ENCODE measurements around the gene TRNP1.

TRNP1 gene

DNA sequence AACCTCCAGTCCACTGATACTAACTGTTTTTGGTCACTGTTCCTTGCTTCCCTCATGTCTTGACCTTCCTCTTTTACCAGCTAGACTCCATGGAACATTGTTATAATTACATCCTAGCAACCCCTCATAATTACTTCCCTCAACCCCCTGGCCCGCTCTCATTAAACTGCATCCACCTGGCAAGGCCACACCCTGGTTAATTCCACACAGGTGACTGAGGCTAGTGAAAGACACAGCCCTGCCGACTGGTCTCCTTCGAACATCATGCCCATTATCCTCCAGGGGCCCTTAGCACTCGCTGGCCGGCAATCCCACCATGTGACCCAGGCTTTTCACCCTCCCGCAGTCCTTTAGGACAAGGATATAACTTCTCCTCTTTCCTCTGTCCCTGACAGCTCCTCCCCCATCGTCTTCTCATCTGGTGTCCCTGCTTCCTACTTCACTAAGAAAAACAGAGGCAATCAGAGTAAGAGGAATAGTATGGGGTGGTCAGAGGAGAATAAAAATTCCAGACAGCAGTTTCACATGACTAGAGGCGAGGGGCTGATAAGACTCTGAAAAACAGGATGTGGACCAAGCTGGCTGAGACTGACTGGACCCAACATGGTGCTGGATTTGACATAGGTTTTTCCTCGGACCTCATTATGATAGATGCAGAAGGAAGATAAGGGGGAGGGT, 28.0 kb downstream of the TRNP1 start:
- intact Hi-C loops (cut with DNase I), result no loop called here
- no peak for DNase-seq

DNA sequence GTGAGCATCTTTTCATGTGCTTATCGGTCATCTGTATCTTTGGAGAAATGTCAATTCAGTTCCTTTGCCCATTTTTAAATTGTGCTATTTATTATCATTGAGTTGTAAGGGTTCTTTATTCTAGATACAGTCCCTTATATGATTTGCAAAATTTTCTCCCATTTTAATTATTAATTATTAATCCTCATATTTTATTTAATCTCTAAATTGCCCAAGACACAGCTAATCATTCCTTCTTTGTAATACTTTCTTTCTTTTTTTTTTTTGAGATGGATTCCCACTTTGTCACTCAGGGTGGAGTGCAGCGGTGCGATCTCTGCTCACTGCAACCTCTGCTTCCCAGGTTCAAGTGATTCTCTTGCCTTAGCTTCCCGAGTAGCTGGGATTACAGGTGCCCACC, 32.2 kb downstream of the TRNP1 start:
- intact Hi-C loops (cut with DNase I), result no loop called here
- no peak for DNase-seq

DNA sequence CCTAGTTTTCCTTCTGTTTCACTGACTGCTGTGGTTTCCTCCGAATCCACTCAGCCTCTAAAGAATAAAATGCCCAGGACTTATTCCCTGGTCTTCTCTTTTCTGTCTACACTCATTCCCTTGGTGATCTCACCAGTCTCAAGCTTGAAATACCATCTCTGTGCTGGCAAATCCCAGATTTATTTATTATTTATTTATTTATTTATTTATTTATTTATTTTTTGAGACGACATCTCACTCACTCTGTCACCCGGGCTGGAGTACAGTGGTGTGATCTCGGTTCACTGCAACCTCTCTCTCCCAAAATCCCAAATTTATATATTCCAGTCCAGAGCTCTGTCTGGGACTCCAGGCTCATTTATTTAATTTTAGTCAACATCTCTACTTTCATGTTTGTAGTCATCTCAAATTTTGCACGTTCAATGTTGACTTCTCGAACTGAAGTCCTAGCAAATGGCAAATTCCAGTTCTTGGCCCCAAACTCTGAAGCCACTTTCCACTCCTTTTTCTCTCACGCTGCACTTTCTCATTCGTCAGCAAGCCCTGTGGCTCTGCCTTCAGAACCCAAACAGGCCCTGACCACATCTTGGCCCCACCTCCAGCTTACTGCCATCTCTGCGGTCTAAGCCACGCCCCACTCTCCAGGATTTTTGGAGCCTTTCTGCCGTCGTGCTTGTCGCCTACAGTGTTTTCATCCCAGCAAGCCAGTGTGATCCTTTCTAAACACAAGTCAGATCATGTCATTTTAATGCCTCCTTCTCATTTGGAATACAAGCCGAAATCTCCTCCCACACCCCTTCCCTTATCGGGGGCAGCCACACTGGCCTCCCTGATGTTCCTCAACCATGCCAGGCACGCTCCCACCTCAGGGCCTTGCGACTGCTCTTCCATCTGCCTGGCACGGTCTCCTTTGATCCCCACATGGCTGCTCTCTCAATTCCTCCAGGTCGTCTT, 33.4 kb downstream of the TRNP1 start:
- intact Hi-C loops (cut with DNase I), result no loop called here
- no peak for DNase-seq

DNA sequence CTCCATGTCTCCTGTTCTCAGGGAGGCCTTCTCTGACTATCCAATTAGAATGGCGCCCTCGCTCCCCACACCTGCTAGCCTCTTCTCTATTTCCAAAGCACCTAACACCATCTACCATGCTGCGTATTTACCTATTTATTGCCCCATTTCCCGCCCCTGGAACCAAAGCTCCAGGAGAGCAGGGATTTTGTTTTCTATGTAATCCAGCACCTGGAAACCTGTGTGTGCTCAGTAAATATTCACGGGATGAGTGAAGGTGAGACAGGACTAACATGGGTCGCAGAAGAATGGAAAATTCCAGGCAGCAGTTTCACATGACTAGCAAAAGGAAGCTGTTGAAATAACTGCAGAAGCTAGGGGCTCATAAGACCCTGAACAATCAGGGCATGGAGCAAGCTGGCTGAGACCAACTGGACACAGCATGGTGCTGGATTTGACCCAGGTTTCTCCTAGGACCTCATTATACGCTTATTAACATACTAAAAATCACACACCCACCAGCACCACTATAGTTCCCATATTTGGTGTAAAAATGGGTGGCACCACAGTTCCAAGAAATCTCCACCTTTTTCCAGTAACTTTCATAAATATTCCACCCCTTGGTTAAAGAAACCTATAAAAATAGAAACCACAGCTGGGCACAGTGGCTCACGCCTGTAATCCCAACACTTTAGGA, 34.2 kb downstream of the TRNP1 start:
- no peak for DNase-seq
- intact Hi-C loops (cut with DNase I), result no loop called here

DNA sequence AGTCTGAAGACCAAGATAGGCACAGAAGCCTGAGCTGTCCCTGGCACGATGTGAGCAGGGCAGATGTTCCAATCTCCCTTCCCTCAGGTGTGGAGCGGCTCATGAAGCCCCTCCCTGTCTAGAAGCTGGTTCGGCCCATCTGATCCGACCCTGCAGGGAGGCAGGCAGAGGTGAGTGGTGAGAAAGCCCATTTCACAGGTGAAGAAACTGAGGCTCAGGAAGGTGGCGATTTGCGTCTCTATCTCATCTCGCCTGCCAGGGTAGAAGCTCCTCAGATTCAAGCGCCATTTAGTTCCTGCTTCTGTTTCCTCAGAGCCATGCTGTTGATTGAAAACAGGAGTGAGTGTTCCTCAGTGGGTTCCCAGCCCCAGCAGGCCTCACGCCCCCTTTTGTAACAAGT, 36.0 kb downstream of the TRNP1 start:
- DNase-seq, result peak in 1 of 10 donors; percentile 17
- intact Hi-C loops (cut with DNase I), result no loop called here

DNA sequence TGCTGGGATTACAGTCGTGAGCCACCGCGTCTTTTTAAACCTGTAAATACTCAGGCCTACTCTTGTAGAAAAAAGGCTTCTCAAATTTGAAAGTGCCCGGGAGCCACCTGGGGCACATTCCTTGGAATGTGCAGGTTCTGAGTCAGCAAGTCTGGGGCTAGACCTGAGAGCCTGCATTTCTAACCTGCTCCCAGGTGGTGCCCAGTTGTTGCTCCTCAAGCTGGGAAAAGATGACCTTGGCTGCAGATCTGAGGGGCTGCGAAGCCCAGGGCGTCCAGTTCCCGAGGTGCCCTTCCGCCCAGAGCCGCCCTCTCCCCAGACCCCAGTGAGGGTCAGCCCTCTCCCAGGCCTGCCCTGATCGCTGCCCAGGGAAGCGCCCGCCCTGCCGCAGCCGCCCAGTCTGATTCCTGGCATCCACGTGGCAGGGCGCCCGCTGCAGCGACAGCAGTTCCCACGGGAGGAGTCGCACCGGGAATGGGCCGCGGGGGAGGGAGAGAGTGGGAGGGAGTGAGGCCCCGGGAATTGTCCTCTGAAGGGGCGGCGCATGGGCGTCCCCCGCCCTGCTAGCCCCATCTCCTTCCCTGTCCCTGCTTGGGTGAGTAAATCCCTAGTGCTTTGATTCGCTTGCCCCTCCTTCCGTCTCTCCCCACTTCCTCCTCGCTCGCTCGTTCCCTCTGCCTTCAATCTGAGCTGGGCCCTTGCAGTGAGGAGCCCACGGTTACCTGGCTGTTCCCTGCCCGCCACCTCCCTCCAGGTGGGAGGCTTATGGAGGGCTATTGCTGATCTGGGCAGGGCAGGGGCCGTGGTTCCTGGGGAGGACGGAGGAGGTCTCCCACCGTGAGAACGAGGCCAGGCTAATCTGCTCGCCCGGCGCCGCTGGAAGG, 38.0 kb downstream of the TRNP1 start:
- DNase-seq, result peak; percentile 41 to 97 (median 74)
- intact Hi-C loops (cut with DNase I), result no loop called here

DNA sequence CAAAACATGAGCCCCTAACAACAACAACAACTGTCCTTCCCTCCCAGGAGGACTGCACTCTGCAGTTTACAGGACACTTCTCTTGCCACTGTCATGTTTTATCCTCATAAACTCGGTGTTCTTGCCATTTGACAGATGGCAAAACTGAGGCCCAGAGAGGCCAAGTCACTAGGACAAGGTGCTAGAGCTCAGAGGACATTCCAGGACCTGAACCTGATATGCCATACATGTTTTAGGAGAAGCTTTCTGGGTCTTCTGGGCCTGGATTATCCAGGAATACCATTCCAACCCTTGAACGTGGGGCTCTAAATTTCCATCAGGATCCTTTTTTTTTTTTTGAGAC, 38.6 kb downstream of the TRNP1 start:
- intact Hi-C loops (cut with DNase I), result no loop called here

DNA sequence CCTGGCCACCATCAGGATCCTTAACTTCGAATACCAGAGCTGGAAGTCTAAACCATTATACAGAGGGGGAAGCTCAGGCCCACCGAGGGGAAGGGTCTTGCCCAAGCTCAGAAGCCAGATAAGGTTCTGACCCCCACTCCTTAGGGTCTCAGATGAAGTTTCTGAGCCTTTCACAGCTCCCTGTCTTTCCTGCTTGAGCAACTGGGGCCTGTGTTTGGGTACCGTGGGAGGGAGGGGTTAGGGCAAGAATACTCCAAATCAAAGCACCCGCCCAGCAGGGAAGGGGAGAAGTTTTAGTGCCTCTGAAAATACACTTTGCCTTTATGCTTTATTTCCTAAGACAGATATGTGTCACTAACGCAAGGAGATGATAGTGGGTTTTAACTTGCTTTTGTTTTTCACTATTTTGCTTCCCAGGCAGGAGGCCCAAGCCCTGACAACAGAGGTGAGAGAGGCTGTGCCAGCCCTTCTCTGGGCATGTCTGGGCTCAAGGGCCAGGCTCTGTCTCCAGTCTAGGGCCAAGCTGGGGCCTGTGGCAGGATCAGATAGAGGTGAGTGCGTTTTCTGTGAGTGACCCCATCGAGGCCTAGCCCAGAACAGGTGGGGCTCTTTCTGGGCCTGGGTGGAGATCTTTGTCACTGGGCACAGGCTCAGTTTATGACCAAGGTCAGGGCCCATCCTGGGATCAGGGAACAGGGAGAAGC, 39.7 kb downstream of the TRNP1 start:
- intact Hi-C loops (cut with DNase I), result no loop called here
- DNase-seq, result no peak

More for the DNA sequence above, 38.6 kb downstream of the TRNP1 start:
- DNase-seq, result no peak

DNA sequence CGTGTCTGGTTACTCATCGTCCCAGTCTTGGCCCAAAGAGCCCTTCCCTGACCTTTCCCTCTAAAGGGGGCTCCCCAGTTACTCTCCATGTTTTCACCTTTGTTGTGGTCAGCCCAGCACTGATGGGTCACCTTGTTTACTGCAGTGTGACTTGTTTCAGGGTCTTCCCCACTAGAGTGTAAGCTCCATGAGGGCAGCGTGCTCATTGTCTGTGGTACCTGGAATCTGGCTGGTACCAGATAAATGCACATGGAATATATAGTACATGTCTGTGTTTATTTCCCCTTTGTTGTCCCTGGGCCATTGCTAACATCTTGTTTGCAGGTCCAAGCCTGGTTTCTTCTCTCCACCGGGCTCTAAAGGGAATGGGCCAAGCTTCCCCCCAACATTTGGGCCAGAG, 41.9 kb downstream of the TRNP1 start:
- intact Hi-C loops (cut with DNase I), result no loop called here
- DNase-seq, result no peak

DNA sequence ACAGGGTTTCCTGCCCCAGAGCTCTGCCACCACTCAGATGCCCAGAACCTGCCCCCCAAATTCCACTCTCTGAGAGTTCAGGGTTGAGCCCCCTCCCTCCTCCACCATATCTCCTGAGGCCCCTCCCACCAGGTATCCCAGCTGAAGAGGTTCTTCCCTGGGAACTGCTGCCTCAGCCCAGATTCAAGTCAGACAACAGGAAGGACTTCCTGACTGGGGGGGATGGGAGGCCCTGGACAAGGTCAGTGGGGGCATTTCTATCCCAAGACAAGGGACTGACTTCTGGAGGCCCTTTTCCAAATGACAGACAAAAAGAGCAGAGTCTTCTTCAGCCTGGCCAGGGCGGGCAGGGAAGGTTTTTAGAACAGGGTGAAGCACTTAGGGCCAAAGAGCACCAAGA, 43.2 kb downstream of the TRNP1 start:
- intact Hi-C loops (cut with DNase I), result no loop called here
- DNase-seq, result no peak

DNA sequence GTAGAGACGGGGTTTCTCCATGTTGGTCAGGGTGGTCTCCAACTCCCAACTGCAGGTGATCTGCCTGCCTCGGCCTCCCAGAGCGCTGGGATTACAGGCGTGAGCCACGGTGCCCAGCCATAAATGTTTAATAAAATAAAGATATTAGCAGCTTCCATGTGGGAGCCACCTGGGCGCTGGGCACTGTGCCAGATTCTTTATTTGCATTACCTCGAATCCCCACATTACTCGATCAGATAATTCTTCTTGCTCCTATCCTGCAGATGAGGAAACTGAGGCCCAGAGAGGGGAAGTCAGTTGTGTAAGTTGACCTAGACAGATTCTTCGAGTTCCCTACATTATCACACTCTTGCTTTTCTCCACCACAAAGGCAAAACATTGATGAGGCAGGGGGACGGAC, 44.0 kb downstream of the TRNP1 start:
- intact Hi-C loops (cut with DNase I), result no loop called here
- DNase-seq, result no peak

DNA sequence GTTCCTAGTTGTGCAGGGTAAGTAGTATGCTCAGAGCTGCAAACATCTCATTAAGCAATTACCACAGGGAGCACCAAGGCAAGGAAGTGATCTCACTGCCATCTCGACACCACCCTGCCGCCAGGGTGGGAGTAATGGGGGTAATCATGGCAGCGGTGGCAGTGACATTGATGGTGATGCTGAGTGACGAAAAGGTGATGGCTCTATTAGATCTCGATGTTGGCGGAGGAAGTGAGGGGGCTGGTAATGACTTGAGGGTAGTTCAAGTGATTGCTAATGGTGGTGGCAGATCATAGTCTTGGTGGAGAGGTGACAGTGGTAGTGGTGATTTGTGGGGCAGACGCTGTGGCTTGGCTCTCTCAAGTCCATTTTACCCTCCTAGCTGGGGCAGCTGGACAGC, 44.5 kb downstream of the TRNP1 start:
- no peak for DNase-seq
- intact Hi-C loops (cut with DNase I), result no loop called here

DNA sequence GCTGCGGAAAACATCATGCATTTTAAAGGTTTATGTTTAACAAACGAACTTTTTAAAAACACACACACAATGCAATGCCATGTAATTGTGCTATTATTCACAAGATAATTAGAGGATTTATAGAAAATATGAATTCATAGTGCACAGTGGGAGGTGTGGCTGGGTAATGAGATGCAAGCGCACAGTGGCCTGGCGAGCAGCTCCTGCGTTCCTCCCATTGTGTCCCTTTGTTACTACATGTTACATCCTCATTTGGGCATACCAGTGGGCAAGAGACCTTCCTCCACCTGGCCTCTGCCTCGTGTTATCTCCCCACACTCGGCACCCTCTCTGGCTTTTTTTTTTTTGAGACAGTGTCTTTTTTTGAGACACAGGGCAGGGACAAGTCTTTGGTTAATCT, 49.2 kb downstream of the TRNP1 start:
- intact Hi-C loops (cut with DNase I), result loop anchor here (5.0 kb wide), 1 partner anchor 45 kb away; no protein-coding TSS in a partner anchor

DNA sequence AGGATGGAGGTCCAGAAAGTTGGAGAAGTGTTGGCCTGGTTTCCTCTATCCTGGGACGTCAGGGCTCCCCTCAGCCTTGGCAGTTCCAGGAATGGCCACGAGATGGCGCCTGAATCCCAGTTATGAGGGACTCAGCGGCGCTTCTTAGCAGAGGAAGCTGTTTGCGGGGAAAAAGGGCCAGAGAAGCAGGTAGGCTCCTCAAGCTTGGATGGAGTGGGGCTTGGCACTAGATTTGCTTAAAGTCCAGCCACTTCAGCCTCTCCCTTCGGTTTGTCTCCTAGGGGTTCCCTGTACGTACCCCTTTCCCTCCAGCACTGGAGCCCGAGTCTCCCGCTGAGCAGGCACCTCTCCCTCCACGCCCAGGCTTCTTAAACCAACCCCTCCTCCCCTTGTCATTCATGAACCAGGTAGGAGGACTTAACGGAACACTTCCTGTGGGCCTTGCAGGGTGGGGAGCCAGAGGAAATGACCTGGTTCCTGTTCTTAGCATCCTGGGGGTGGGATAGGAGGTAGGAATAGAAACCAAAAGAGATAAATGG, 51.2 kb downstream of the TRNP1 start:
- intact Hi-C loops (cut with DNase I), result loop anchor here (1.0 to 5.0 kb wide), 3 partner anchors 47 to 240 kb away; no protein-coding TSS in a partner anchor
- DNase-seq, result peak; percentile 74 to 97 (median 94)

More for the DNA sequence above, 49.2 kb downstream of the TRNP1 start:
- DNase-seq, result no peak

DNA sequence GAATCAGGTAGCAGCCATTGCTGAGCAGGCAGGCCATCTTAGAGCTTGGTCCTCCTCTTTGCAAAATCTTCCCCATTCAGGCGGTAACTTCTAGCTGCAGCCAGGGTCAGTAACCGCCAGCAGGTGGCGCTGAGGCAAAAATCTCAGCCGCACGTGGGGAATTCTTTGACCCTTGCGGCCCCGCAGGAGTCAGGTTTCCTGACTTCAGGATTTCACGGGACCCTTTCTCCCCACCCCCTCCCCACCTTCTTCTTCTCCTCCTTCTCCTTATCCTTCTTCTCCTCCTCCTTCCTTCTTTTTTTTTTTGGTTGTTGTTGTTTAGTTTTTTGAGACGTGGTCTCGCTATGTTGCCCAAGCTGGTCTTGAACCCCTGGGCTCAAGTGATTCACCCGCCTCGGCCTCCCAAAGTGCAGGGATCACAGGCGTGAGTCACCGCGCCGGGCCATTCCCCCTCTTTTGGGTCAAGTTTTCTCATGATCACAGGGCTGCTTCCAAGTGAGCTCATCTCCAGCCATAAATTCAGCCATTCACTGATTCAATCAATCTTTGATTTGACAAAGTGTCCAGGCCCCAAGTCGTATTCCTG, 52.6 kb downstream of the TRNP1 start:
- DNase-seq, result peak; percentile 34 to 94 (median 72)
- intact Hi-C loops (cut with DNase I), result no loop called here

DNA sequence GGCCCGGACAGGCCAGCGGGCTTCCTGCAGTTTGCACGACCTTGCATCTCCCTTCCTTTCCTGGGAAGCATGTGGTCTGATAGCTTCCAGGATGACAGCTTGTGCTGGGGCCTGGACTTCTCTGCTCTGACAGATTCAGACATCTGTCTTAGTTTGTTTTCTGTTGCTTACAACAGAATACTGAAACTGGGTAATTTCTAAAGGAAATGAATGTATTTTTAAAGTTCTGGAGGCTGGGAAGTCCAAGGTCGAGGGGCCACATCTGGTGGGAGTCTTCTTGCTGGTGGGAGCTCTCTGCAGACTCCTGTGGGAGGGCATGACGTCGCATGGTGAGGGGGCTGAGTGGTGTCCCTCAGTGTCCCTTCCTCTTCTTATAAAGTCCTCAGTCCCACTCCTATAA, 54.4 kb downstream of the TRNP1 start:
- no peak for DNase-seq
- intact Hi-C loops (cut with DNase I), result no loop called here

DNA sequence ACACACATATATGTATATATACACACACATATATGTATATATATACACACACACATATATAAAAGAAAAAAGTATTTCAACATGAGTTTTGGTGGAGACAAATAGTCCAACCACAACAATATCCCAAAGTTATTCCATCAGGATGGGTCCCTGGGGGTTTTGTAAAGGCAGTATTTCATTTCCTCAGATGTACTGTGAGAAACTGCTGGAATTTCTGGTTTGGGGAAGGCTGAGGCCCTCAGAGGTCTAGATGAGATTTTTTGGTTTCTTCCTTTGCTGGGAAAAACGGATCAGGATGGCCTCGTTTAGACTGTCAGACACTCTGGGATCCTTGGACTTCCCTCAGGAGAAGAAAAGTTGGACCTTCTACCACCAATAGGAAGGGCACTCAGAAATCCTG, 55.6 kb downstream of the TRNP1 start:
- DNase-seq, result no peak
- intact Hi-C loops (cut with DNase I), result no loop called here

DNA sequence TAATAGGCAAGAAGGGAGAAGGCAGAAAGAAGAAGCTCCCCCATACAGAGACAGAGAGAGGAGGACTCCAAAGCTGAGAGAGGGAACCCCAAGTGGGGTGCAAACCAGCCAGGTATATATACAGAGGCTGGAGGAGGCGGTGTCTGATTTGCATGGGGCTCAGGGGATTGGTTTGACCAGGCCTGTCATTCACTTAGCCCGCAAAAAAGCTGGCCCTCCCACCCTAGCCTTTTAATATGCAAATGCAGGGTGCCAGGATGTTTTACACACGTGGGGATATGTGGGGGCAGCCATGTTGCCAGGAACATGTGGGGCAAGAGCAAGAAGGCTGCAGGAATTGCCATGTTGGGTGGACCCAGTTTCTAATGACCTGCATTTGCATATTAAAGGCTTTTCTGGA, 56.1 kb downstream of the TRNP1 start:
- intact Hi-C loops (cut with DNase I), result no loop called here
- no peak for DNase-seq

All from posterior cingulate gyrus (tissue), 11 donors.